ENCODE data around the gene TNS3. TPM values are rescaled to one million over a fixed set of nuclear protein-coding genes. Genes with fewer than 3 reads are reported as not detected.
"Not testable (repeated sequence)": the region's sequence is repeated elsewhere in the genome, so short reads cannot be mapped to it uniquely, and the experiment has no call there.

TNS3 gene
- total RNA-seq, 1 donor from 2014 or later: 30.3 TPM

- Mint-ChIP-seq H3K4me3 (no peak overlapping the region), H3K36me3 (ENCODE audit: low read depth) (no peaks in the 10 kb centered on the region), H3K27ac (no peak overlapping the region), H3K9me3 (peaks cover 3% of the 10 kb centered on the region), H3K4me1 (peaks cover 20% of the 10 kb centered on the region), H3K27me3 (no peaks in the 10 kb centered on the region)
- no peak for DNase-seq
- intact Hi-C loops (cut with micrococcal nuclease): no loop called here
- ATAC-seq (ENCODE audit: low read depth): no peak
- CTCF ChIA-PET: interaction anchor here (1.5 kb wide), 1 partner anchor 354 kb away, joined by 3 read pairs; no protein-coding TSS in a partner anchor
- POLR2A ChIA-PET: interaction anchor here (0.7 to 1.4 kb wide), 2 partner anchors 11 to 17 kb away, joined by 3 to 4 read pairs; no protein-coding TSS in a partner anchor
- no peak for TF ChIP-seq CTCF (IDR thresholded peaks at IDR 0.05)
Measured at GRCh38 chr7:47591089-47591654, 9.3 kb upstream of the TNS3 start.

- H3K27me3 Mint-ChIP-seq; CTCF ChIA-PET; H3K4me3 Mint-ChIP-seq; H3K9me3 Mint-ChIP-seq; H3K36me3 Mint-ChIP-seq (ENCODE audit: low read depth); intact Hi-C loops (cut with micrococcal nuclease); H3K27ac Mint-ChIP-seq; ATAC-seq (ENCODE audit: low read depth); DNase-seq: not testable (repeated sequence)
- POLR2A ChIA-PET: interaction anchor here (0.7 kb wide), 1 partner anchor 12 kb away, joined by 3 read pairs; no protein-coding TSS in a partner anchor
- H3K4me1 Mint-ChIP-seq: peaks cover 23% of the 10 kb centered on the region
Measured at GRCh38 chr7:47590215-47590614, 8.3 kb upstream of the TNS3 start.

- POLR2A ChIA-PET: no interaction called here
- no peaks in the 10 kb centered on the region for H3K36me3 Mint-ChIP-seq (ENCODE audit: low read depth)
- no peak overlapping the region for H3K4me3 Mint-ChIP-seq
- DNase-seq (no peak), ATAC-seq (ENCODE audit: low read depth) (peak; percentile 42)
- CTCF ChIA-PET: no interaction called here
- H3K4me1 Mint-ChIP-seq: peaks cover 26% of the 10 kb centered on the region
- no peak for TF ChIP-seq CTCF (IDR thresholded peaks at IDR 0.05)
- no peaks in the 10 kb centered on the region for H3K27me3 Mint-ChIP-seq
- intact Hi-C loops (cut with micrococcal nuclease): no loop called here
- no peak overlapping the region for H3K27ac Mint-ChIP-seq
- no peaks in the 10 kb centered on the region for H3K9me3 Mint-ChIP-seq
Measured at GRCh38 chr7:47588704-47589225, 6.9 kb upstream of the TNS3 start.

DNA sequence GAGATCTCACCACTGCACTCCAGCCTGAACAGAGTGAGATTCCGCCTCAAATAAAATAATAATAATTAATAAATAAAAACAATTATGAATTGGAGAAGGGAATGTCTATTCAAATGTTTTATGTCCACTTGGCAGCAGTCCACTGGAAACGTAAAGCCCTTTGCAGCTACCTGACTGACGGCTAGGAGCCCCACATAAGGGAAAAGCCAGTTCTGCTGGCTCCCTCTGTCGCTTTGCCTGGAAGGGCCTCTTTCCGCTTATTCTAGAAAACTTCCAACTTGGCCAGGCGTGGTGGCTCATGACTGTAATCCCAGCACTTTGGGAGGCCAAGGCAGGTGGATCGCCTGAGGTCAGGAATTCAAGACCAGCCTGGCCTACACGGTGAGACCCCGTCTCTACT, 6.1 kb upstream of the TNS3 start:
- POLR2A ChIA-PET: no interaction called here
- no peak for TF ChIP-seq CTCF (IDR thresholded peaks at IDR 0.05)
- intact Hi-C loops (cut with micrococcal nuclease): no loop called here
- ATAC-seq (ENCODE audit: low read depth): no peak
- no peak overlapping the region for H3K4me3 Mint-ChIP-seq
- H3K9me3 Mint-ChIP-seq: no peaks in the 10 kb centered on the region
- H3K27me3 Mint-ChIP-seq: no peaks in the 10 kb centered on the region
- CTCF ChIA-PET: no interaction called here
- DNase-seq: no peak
- peaks cover 26% of the 10 kb centered on the region for H3K4me1 Mint-ChIP-seq
- H3K36me3 Mint-ChIP-seq (ENCODE audit: low read depth): no peaks in the 10 kb centered on the region
- H3K27ac Mint-ChIP-seq: no peak overlapping the region

DNA sequence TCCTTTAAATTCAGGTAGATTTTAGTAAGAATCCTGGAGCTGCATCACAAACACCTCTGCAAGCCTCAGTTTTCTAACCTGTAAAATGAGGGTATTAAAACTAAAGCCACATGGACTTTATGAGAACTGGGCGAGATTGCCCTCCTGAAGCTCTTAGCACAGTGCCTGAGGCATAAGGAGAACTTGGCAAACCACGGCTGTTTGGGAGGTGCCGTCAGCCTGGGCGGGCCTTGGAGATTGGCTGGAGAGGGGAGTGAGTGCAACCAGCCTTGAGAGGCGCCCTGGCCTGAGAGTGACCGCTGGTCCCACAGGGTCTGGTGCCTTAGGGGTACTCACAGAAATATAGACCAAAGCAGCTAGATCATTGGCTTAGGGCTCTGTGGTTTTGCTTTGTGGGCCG, 5.4 kb upstream of the TNS3 start:
- CTCF ChIA-PET: no interaction called here
- H3K4me1 Mint-ChIP-seq: peaks cover 30% of the 10 kb centered on the region
- POLR2A ChIA-PET: interaction anchor here (0.5 to 0.6 kb wide), 2 partner anchors 98 to 158 kb away, joined by 3 read pairs; no protein-coding TSS in a partner anchor
- intact Hi-C loops (cut with micrococcal nuclease): no loop called here
- H3K27ac Mint-ChIP-seq: no peak overlapping the region
- no peak for ATAC-seq (ENCODE audit: low read depth)
- H3K27me3 Mint-ChIP-seq: no peaks in the 10 kb centered on the region
- no peak overlapping the region for H3K4me3 Mint-ChIP-seq
- no peak for TF ChIP-seq CTCF (IDR thresholded peaks at IDR 0.05)
- H3K36me3 Mint-ChIP-seq (ENCODE audit: low read depth): no peaks in the 10 kb centered on the region
- no peak for DNase-seq
- H3K9me3 Mint-ChIP-seq: no peaks in the 10 kb centered on the region

All from activated B cell treated with CpG ODN at 0.5 μM for 24 hours (primary cell).